ENCODE measurements around the gene PHF11.

- TF ChIP-seq CTCF (IDR thresholded peaks at IDR 0.05) (no peak), MAX (IDR thresholded peaks at IDR 0.05; ENCODE audit: low read depth) (no peak), NRF1 (IDR thresholded peaks at IDR 0.05; ENCODE audit: low read depth, low read length) (no peak), EZH2phosphoT487 (IDR thresholded peaks at IDR 0.05; ENCODE audit: borderline replicate concordance, low read depth) (no peak), NFIC (IDR thresholded peaks at IDR 0.05; ENCODE audit: borderline replicate concordance) (no peak), GATA2 (CRISPR knock-in tag; IDR thresholded peaks at IDR 0.05) (no peak), CHD2 (IDR thresholded peaks at IDR 0.05; ENCODE audit: low read length, partially characterized antibody) (no peak), EP300 (IDR thresholded peaks at IDR 0.05; ENCODE audit: borderline replicate concordance in 1 of 2, low read depth in 1 of 2, low read length in 1 of 2) (no peak), RAD21 (IDR thresholded peaks at IDR 0.05; ENCODE audit: low read length) (no peak), SIN3A (IDR thresholded peaks at IDR 0.05; ENCODE audit: borderline replicate concordance, low read depth, low read length) (no peak)
Observed at GRCh38 chr13:49502954-49503353, 7.2 kb downstream of the PHF11 start.
